Esophagus muscularis mucosa (tissue), 4 donors: ENCODE data around the gene PRKCB.

Source experiments
- CTCF ChIP-seq, 3 experiments: fragments of 200-600 bp in 2 of 3; fragments of 450-650 bp in 1 of 3; sonication (generic) in 2 of 3; IDR thresholded peaks; one replicate each; pipeline ENCODE4 v1.5.1; 2017 to 2019; ENCODE audit warnings: antibody characterized with exemption in 3 of 3, mild to moderate bottlenecking in 2 of 3, moderate library complexity in 1 of 3
- EP300 ChIP-seq: sonication (generic); formaldehyde crosslinking; IDR thresholded peaks from one replicate; pipeline ENCODE4 v1.6.1; 2017; ENCODE audit warnings: antibody characterized with exemption
- POLR2A ChIP-seq: fragments of 450-650 bp; IDR thresholded peaks from one replicate; pipeline ENCODE4 v1.6.1; 2017; ENCODE audit warnings: antibody characterized with exemption, moderate library complexity, mild to moderate bottlenecking, low read depth
- POLR2AphosphoS5 ChIP-seq, 2 donors: sonication (generic); formaldehyde crosslinking; IDR thresholded peaks; one replicate each; pipeline ENCODE4 v1.6.1; 2017; ENCODE audit warnings: antibody characterized with exemption in 2 of 2

DNA sequence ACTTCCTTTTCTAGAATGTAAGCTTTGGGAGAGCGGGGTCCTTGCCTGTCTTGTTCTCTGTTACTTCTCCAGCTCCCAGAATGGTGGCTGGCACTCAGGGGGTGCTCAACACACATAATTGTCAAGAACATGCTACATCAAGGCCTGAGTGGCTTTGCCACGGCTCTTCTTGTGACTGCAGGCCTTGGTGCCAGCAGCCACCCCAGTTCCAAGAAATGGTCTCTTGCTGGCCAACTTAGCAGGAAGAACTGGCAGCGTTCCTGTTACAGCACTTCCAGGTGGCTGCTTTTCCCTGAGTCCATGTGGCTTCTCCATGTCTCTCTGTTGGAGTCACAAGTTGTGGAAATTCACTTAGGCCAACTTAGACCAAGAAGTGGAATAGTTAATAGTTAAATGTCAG is 36.1 kb downstream of the PRKCB start:
- TF ChIP-seq POLR2AphosphoS5 (IDR thresholded peaks at IDR 0.05) (no peak), CTCF (IDR thresholded peaks at IDR 0.05) (no peak), POLR2A (no peak), EP300 (no peak)
